Measurements from ENCODE around the gene CDH4.

The CDH4 gene

GRCh38 chr20:61408951-61409740 is 157.1 kb downstream of the CDH4 start:
- TF ChIP-seq FOXM1 (IDR thresholded peaks at IDR 0.05; ENCODE audit: borderline replicate concordance, low read depth) (no peak), MAX (IDR thresholded peaks at IDR 0.05) (no peak), YY1 (IDR thresholded peaks at IDR 0.05; ENCODE audit: low read depth) (no peak), TAF1 (IDR thresholded peaks at IDR 0.05; ENCODE audit: low read depth) (no peak), TCF12 (IDR thresholded peaks at IDR 0.05; ENCODE audit: low read depth) (no peak), EP300 (IDR thresholded peaks at IDR 0.05; ENCODE audit: borderline replicate concordance) (no peak)

- TF ChIP-seq TEAD4 (IDR thresholded peaks at IDR 0.05) (no peak), NFIC (IDR thresholded peaks at IDR 0.05) (no peak), CREB1 (IDR thresholded peaks at IDR 0.05; ENCODE audit: low read depth) (no peak), USF1 (IDR thresholded peaks at IDR 0.05) (no peak), MAX (IDR thresholded peaks at IDR 0.05) (no peak), EP300 (IDR thresholded peaks at IDR 0.05; ENCODE audit: borderline replicate concordance) (no peak), TAF1 (IDR thresholded peaks at IDR 0.05; ENCODE audit: low read depth) (no peak), REST (IDR thresholded peaks at IDR 0.05; ENCODE audit: low read depth) (no peak), RAD21 (IDR thresholded peaks at IDR 0.05; ENCODE audit: low read depth) (no peak), CEBPB (IDR thresholded peaks at IDR 0.05) (no peak), TCF12 (IDR thresholded peaks at IDR 0.05; ENCODE audit: low read depth) (no peak), FOXM1 (IDR thresholded peaks at IDR 0.05; ENCODE audit: borderline replicate concordance, low read depth) (no peak), ZBTB7A (IDR thresholded peaks at IDR 0.05; ENCODE audit: low read depth) (no peak)
Observed at GRCh38 chr20:61411743-61412142, 159.7 kb downstream of the CDH4 start.

- TF ChIP-seq REST (IDR thresholded peaks at IDR 0.05; ENCODE audit: low read depth) (no peak), ZBTB7A (IDR thresholded peaks at IDR 0.05; ENCODE audit: low read depth) (no peak), MAX (IDR thresholded peaks at IDR 0.05) (no peak), TEAD4 (IDR thresholded peaks at IDR 0.05) (no peak), EGR1 (IDR thresholded peaks at IDR 0.05) (no peak), CEBPB (IDR thresholded peaks at IDR 0.05) (no peak), TAF1 (IDR thresholded peaks at IDR 0.05; ENCODE audit: low read depth) (no peak), FOXM1 (IDR thresholded peaks at IDR 0.05; ENCODE audit: borderline replicate concordance, low read depth) (no peak), EP300 (IDR thresholded peaks at IDR 0.05; ENCODE audit: borderline replicate concordance) (no peak)
Observed at GRCh38 chr20:61413752-61414151, 161.7 kb downstream of the CDH4 start.

GRCh38 chr20:61414455-61414991 is 162.5 kb downstream of the CDH4 start:
- TF ChIP-seq ZBTB7A (IDR thresholded peaks at IDR 0.05; ENCODE audit: low read depth) (no peak), MAX (IDR thresholded peaks at IDR 0.05) (no peak), YY1 (IDR thresholded peaks at IDR 0.05; ENCODE audit: low read depth) (no peak), EP300 (IDR thresholded peaks at IDR 0.05; ENCODE audit: borderline replicate concordance) (no peak), FOXM1 (IDR thresholded peaks at IDR 0.05; ENCODE audit: borderline replicate concordance, low read depth) (no peak), CEBPB (IDR thresholded peaks at IDR 0.05) (no peak), TEAD4 (IDR thresholded peaks at IDR 0.05) (no peak), NFIC (IDR thresholded peaks at IDR 0.05) (no peak), USF1 (IDR thresholded peaks at IDR 0.05) (no peak), RAD21 (IDR thresholded peaks at IDR 0.05; ENCODE audit: low read depth) (no peak)

GRCh38 chr20:61416546-61416945 is 164.5 kb downstream of the CDH4 start:
- TF ChIP-seq EGR1 (IDR thresholded peaks at IDR 0.05) = no peak
- no peak for TF ChIP-seq USF1 (IDR thresholded peaks at IDR 0.05)
- no peak for TF ChIP-seq RAD21 (IDR thresholded peaks at IDR 0.05; ENCODE audit: low read depth)
- TF ChIP-seq TCF12 (IDR thresholded peaks at IDR 0.05; ENCODE audit: low read depth) = no peak
- no peak for TF ChIP-seq CEBPB (IDR thresholded peaks at IDR 0.05)
- no peak for TF ChIP-seq CREB1 (IDR thresholded peaks at IDR 0.05; ENCODE audit: low read depth)
- no peak for TF ChIP-seq FOXM1 (IDR thresholded peaks at IDR 0.05; ENCODE audit: borderline replicate concordance, low read depth)
- TF ChIP-seq TEAD4 (IDR thresholded peaks at IDR 0.05) = no peak
- no peak for TF ChIP-seq REST (IDR thresholded peaks at IDR 0.05; ENCODE audit: low read depth)
- TF ChIP-seq TAF1 (IDR thresholded peaks at IDR 0.05; ENCODE audit: low read depth) = no peak
- TF ChIP-seq ZBTB7A (IDR thresholded peaks at IDR 0.05; ENCODE audit: low read depth) = no peak
- no peak for TF ChIP-seq EP300 (IDR thresholded peaks at IDR 0.05; ENCODE audit: borderline replicate concordance)
- no peak for TF ChIP-seq NFIC (IDR thresholded peaks at IDR 0.05)
- TF ChIP-seq YY1 (IDR thresholded peaks at IDR 0.05; ENCODE audit: low read depth) = no peak
- TF ChIP-seq MAX (IDR thresholded peaks at IDR 0.05) = no peak

Data from Ishikawa (cell line).